GM21786 (cell line): ENCODE data around the gene FAM13A.
"Not testable (repeated sequence)": the region's sequence is repeated elsewhere in the genome, so short reads cannot be mapped to it uniquely, and the experiment has no call there.

Experiments
- ATAC-seq: cut with Tn5 transposase; IDR thresholded peaks from one replicate; pipeline ENCODE4 v1.9.1; 2021; ENCODE audit not compliant: unreplicated experiment

The FAM13A gene

DNA sequence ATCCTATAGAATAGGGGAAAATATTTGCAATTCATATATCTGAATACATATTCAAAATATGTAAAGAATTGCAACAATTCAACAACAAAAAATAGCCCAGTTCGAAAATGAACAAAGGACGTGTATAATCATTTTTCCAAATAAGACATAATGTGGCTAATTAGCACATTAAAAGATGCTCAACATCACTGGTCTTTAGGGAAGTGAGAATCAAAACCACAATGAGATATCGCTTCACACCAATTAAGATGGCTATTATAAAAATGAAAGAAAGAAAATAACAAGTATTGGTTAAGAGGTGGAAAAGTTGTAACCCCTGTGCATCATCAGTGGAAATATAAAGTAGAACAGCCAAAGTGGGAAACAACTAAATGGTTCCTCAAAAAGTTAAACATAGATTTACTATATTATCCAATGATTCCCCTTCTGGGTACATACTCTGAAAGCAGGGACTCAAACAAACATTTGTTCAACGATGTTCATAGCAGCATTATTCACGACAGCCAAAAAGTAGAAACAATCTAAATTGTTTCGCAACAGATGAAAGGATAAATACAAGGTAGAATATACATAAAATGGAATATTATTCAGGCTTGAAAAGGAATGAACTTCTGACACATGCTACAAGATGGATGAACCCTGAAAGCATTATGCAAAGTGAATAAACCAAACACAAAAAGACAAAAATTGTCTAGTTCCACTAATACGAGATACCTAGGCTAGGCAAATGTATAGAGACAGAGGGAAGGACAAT, 12.7 kb downstream of the FAM13A start:
- ATAC-seq: no peak

DNA sequence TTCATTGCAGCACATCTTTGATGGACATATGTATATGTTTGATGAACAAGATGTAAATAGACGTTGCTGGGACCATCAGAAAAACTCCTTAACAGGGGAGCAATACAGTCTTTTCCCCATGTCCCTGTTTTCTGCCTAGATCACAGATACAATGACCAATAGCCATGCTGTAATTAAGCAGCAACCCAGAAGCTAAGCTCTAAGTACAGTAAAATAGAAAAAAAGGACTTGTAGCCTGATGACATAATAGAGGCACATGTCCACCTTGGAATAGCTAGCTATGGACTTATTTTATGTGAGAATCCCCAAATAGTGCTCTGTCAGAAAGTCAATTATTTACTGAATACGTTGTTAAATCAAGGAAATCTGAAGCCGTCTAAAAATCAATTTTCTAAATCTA, 14.9 kb downstream of the FAM13A start:
- ATAC-seq: no peak

DNA sequence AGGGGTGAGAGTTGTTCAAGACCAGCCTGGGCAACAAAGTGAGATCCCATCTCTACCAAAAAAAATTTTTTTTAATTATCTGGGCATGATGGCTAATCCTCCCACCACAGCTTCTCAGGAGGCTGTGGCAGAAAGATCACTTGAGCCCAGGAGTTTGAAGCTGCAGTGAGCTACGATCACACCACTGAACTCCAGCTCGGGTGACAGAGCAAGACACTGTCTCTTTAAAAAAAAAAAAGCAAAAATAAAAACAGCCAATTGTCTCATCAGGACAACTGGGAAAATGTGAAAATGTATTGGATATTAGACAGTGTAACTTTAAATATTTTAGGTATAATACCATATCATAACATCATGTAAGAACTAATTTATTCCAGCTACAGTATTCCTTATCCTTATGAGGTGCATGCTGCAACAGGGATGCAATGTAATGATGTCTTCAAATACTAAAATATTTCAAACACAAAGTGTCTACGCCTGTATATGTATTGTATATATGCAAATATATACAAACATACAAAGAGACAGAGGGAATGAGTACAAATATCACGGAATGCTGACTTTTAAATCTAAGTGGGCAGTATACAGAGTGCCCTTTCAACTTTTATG, 17.2 kb downstream of the FAM13A start:
- no peak for ATAC-seq

DNA sequence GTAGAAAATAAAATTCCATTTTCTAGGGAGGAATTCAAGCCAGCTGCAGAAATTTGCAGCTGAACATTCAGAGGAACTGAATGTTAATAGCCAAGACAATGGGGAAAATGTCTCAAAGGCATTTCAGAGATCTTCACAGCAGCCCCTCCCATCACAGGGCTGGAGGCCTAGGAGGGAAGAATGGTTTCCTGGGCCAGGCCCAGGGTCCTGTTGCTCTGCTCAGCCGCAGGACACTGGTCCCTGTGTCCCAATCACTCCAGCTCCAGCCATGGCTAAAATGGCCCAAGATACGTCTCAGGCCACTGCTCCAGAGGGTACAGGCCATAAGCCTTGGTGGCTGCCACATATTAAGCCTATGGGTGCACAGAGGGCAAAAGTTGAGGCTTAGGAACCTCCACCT, 20.4 kb downstream of the FAM13A start:
- no peak for ATAC-seq

DNA sequence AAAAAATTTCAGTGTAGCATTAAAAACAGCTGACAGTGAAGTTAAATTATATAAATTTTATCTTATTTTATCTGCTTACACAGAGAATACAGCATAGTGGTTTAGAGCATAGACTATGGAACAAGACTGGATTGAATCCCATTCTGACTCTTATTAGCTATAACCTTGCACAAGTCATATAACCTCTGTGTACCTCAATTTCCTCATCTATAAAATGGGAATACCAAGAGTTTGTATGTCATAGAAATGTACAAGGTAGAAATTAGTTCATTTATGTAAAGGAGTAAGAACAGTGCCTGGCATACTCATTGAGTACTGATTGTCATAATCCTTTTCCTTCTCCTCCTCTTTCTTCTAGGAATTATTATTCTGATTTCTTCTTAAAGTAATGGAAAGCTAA, 25.7 kb downstream of the FAM13A start:
- ATAC-seq: no peak

DNA sequence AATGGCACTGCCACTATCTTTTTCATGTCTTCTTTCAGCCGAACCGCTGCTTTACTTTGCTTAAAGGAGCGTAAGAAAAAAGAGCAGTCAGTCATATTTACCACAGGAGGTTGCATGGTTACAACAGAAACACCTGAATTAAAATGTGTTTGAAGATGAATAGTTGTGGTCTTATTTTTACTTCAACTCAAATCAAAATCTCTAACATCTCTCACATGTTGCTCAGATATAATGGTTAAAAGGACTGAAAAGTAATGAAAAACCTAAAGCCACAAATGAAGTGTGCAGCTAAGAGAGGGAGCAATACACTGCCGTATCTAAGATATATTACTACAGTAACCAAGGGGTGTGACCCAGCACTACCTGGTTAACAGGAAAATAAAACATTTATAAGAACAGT, 27.4 kb downstream of the FAM13A start:
- no peak for ATAC-seq

DNA sequence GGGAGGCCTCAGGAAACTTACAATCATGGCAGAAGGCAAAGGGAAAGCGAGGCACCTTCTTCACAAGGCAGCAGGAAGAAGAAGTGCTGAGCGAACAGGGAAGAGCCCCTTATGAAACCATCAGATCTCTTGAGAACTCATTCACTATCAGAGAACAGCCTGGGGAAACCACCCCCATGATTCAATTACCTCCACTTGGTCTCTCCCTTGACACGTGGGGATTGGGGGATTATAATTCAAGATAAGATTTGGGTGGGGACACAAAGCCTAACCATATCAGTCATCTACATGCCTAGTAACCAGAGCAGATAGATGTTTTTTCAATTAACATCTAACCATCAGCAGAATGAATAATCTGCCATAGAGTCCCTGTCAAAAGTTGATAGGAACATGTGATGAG, 30.4 kb downstream of the FAM13A start:
- no peak for ATAC-seq

DNA sequence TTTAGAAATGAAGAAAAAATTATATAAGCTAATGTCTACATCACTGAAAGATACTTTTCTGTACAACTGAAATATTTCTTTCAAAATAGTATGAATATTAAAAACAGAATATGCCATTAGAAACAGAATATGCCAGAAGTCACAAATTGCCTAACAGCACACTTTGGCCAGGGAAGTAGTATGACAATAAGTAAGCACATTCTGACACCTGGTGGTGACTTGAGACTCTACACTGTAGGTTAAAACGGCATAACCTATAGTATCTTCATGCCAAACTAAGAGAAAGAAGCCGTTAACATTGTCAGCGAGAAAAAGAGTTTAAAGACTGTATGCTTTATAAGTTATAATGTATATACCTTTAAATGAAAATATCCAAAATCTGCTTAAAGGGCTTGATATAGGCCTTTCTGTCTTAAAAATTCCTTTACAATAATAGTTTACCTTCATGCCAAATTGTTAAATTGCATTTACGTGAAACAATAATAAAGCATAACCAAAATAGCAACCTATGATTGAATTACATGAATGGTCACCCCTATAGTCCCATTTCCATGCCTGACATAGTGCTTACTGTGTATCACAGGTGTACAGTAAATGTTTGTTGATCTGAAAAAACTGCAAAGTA, 32.8 kb downstream of the FAM13A start:
- ATAC-seq: peak; percentile 93

DNA sequence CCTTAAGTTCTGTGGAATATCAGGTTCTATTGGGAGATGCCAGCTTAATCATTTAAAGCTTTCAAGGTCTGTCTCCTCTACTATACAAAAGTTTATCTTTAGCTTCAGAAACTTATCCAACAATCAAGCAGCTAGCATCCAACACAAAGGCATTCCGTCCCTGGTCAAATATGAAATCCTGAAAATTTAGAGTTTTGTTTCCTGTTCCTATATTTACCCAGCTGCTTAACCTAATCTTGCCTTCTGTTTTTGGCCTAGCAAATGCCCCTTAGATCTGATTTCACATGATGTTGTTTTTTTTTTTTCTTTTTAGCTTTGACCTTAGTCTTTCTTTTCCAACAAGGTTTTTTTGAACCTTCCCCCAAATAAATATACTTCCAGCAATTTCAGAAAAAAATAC, 33.8 kb downstream of the FAM13A start:
- no peak for ATAC-seq

DNA sequence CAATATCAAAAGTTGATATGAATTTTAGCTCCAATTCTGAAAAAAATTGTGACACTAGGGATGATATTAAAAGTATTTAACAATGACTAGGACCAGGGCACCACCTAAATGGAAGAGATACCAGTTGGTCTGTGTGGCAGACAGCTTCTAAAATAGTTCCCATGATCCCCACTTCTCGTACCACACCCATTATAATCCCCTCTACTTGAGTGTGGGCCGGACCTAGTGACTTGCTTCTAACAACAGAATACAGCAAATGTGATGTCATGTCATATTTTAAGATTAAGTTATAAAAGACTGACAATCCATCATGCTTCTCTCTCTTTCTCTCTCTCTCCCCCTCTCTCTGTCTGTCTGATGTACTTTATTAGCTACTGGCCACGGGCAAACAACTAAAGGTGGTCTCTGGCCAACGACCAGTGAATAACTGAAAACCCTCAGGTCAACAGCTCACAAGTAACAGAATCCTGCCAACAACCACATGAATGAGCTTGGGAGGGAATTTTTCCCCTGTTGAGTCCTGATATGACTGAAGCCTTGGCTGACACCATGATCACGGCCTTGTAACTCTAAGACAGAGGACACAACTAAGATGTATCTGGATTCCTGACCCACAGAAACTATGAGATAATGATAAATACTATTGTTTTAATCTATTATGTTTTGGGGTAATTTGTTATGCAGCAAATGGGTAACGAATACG, 34.4 kb downstream of the FAM13A start:
- ATAC-seq: no peak

DNA sequence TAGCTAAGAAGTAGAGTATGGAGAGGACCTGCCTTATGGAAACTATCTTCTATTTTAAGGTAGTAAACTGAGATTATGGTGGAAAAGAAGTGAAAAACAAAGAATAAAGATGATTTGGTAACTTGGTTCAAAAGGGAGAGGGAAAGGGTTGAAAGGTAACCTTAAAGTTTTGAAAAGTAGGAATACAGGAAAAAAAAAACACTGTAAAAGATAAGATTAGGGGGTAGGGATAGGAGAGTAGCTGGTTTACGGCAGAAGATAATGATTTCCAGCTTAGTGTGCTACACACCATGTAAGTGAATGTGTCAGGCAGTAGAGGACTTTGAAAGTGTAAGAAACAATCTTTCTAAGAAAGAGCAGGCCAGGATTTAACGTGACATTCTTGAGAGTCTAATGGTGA, 35.3 kb downstream of the FAM13A start:
- no peak for ATAC-seq

DNA sequence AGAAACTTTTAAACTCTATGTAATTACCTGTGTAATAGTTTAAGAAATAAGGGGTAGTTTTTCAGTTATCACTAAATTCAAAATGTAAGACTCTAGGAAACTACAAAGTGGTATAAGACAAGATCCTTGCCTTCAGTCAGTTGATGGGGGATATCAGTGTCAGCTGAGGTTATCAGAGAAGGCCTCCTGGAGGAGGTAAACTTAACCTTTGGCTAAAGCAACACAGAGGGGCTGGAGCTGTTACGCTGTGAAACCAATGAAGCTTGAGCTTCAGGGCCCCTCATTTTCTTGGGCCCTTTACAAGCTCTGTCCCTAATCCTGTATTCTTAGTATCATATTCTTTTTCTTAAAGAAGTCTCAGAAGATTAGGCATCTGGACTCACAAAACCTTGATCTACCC, 35.9 kb downstream of the FAM13A start:
- ATAC-seq: no peak

DNA sequence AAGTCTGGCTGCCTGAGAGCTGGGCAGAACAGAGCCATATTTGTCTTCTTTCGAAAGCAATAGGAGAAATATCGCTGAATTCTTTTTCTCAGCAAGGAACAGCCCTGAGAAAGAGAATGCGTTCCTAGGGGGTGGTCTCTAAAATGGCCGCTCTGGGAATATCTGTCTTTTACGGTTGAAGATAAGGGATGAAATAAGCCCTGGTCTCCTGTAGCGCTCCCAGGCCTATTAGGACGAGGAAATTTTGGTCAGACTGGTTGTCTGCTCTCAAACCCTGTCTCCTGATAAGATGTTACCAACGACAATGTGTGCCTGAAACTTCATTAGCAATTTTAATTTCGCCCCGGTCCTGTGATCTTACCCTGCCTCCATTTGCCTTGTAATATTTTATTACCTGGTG, 42.1 kb downstream of the FAM13A start:
- ATAC-seq: not testable (repeated sequence)

DNA sequence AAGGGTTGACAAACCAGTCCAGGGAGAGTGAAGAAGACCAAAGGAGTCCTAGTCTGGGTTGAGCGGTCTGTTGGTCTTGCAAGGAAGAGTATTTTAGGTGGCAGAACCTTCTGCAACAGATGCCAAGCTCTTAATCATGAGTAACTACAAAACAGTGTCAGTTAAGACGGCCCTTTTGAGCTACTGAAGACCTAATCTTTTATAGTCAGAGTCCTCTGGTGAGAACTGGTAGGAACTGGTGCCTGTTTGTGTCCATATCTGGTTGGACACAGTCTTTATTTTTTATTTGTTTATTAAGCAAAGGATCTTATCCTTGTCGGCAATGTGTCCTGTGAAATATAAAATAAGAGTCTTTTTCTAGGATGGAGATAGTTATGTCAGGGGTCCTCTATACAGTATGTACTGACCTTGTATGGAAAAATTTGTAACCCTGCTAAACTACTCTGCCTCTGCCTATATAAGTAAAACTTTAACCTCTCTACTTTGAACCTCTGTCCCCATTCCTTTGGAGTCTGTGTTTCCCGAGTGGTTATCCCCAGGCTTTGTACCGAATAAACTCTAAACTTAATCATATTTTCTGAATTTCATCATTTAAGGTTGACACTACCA, 47.1 kb downstream of the FAM13A start:
- no peak for ATAC-seq

DNA sequence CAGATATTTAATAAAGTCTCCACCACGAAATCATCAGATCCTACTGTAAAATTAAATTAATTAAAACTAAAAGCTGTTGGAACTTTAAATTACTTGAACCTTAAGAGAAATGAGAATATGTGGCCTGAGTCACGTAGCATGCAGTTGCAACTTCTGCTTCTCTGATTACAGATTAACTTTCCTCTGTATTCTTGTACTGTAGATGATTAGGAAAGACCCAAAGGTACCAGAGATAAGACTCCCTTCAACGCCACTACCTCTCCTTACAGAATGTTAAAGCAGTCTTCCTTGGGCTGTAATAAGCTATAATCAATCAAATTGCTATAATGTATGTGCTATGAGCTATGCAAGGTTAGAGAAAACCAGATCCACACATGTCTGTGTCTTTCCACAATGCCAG, 47.9 kb downstream of the FAM13A start:
- ATAC-seq: peak; percentile 88

DNA sequence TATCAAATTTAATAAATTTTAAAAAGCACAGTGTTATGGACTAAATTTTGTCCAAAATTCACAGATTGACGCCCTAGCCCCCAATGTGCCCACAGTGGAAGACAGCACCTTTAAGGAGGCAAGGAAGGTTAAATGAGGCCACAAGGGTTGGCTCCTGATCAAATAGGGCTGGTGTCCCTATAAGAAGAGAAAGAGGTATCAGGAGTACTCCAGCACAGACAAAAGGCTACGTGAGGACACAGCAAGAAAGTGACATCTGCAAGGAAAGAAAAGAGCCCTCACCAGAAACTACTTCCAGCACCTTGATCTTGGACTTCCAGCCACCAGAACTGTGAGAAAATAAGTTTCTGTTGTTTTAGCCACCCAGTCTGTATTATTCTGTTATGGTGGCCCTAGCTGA, 48.8 kb downstream of the FAM13A start:
- no peak for ATAC-seq

DNA sequence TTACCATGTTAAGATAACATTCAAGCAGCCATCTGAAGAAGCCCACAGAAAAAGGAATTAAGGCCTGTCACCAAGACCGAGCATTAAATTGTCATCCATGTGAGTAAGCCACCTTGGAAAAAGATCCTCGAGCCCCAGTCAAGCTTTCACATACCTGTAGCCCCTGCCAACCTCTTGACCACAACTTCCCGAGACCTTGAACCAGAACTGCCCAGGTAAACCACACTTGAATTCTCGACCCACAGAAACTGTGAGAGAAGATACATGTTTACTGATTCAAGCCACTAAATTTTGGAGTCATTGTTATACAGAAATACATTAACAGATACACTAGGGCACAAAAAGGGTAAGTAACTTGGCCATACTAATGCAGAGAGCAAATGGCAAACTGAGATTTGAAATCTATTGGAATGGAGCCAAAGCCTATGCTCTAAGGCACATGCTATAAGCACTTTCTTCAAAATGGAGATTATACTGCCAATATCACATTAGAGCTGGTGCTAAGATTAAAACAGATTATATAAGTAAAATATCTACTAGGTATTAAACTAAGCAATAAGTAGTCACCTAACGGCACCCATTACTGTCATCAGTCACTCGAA, 49.5 kb downstream of the FAM13A start:
- ATAC-seq: no peak

DNA sequence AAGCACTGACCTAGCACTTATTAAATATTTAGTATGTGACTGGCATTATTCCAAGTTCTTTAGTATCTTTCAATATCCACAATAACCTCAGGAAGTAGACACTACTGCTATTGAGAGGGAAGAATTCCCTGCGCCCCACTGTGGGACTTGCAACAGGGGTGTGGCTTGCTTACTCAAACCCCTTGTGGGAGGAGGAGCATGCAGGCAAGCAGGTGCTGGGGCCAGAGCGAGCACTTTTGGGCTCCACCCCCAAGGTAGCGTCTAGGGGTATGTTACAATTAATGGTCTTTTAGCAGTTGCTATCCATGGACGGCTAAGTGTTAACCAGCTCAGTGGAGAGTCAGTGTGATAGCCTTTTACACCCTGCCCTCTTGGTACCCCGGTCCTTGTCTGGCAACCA, 50.7 kb downstream of the FAM13A start:
- no peak for ATAC-seq

DNA sequence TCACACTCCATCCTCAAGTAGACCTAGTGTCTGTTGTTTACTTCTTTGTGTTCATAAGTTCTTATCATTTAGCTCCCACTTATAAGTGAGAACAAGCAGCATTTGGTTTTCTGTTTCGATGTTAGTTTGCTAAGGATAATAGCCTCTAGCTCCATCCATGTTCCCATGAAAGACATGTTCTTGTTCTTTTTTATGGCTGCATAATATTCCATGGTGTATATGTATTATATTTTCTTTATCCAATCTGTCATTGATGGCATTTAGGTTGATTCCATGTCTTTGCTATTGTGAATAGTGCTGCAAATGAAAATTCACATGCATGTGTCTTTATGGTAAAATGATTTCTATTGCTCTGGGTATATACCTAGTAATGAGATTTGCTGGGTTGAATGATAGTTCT, 51.9 kb downstream of the FAM13A start:
- not testable (repeated sequence) for ATAC-seq

DNA sequence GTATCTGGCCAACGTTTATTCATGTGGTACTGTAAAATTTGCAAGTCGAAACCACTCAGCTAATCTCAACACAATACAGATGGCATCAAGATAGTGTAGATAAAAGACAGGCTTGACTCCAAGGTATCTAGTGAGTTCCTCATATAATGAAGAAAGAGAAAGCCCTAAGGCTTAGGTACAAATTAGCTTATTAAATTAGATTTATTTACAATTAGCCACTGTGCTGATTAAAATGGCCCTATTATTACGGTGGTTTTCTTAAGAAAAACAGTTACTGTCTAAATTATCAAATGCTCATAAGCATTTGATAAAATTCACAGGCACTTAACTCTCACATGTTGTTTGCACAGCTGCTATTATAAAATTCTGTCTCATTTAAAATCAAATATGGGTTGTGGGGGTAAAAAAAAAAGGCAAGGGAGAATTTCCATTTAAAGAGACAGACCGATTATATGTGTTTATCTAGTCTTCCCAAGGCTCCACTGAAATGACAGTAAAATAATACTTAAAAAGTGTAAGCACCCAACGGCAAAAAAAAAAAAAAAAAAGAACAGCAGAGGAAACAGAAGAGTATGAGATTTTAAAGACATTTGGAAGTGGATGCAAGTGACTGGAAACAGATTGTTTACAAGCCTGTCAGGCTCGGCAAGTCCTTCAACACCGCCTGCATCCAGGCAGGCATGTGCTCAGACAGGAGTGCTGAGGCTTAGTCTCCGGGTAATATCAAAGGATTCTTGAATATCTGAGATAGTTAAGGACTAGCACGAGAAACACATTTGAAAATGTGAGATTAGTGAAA, 55.1 kb downstream of the FAM13A start:
- no peak for ATAC-seq
